ENCODE results near the gene TNFAIP1. TPM values are rescaled to one million over a fixed set of nuclear protein-coding genes. Genes with fewer than 3 reads are reported as not detected.

The TNFAIP1 gene
- total RNA-seq, 4 donors from 2014 or later: 18.2 to 67.1 (median 38.4) TPM

- Histone ChIP-seq H3K27ac (no peak overlapping the region), H3K27me3 (no peaks in the 10 kb centered on the region), H3K9me3 (no peaks in the 10 kb centered on the region), H3K4me3 (no peak overlapping the region), H3K36me3 (no peaks in the 10 kb centered on the region), H3K4me1 (peaks cover 5 to 10% of the 10 kb centered on the region in 2 donors)
- no peak for DNase-seq
- TF ChIP-seq POLR2A (IDR thresholded peaks at IDR 0.05) (no peak), CTCF (IDR thresholded peaks at IDR 0.05) (no peak)
- intact Hi-C loops (cut with DNase I; ENCODE audit: low total_unique reads): no loop called here
These were observed 37.3 kb downstream of the TNFAIP1 start for GRCh38 chr17:28372945-28373274.

GRCh38 chr17:28379814-28380801 is 44.5 kb downstream of the TNFAIP1 start:
- TF ChIP-seq CTCF (IDR thresholded peaks at IDR 0.05) (no peak), POLR2A (IDR thresholded peaks at IDR 0.05) (no peak)
- H3K4me1 ChIP-seq: no peaks in the 10 kb centered on the region
- no peak overlapping the region for H3K27ac ChIP-seq
- intact Hi-C loops (cut with DNase I; ENCODE audit: low total_unique reads): no loop called here
- no peaks in the 10 kb centered on the region for H3K9me3 ChIP-seq
- DNase-seq: no peak
- H3K4me3 ChIP-seq: no peak overlapping the region
- H3K36me3 ChIP-seq: no peaks in the 10 kb centered on the region
- H3K27me3 ChIP-seq: no peaks in the 10 kb centered on the region

GRCh38 chr17:28381141-28381825 is 45.7 kb downstream of the TNFAIP1 start:
- TF ChIP-seq POLR2A (IDR thresholded peaks at IDR 0.05) (no peak), CTCF (IDR thresholded peaks at IDR 0.05) (no peak)
- H3K36me3 ChIP-seq: no peaks in the 10 kb centered on the region

GRCh38 chr17:28384281-28385036 is 48.9 kb downstream of the TNFAIP1 start:
- Histone ChIP-seq H3K4me3 (peak overlapping the region in 1 of 2 donors; percentile 16), H3K27ac (no peak overlapping the region), H3K36me3 (no peaks in the 10 kb centered on the region), H3K4me1 (no peaks in the 10 kb centered on the region), H3K27me3 (no peaks in the 10 kb centered on the region), H3K9me3 (no peaks in the 10 kb centered on the region)
- no peak for DNase-seq
- TF ChIP-seq POLR2A (IDR thresholded peaks at IDR 0.05) (peak in 1 of 2 donors; percentile 40), CTCF (IDR thresholded peaks at IDR 0.05) (no peak)
- intact Hi-C loops (cut with DNase I; ENCODE audit: low total_unique reads): no loop called here

More at GRCh38 chr17:28381141-28381825, 45.7 kb downstream of the TNFAIP1 start:
- no peak overlapping the region for H3K27ac ChIP-seq
- no peak overlapping the region for H3K4me3 ChIP-seq
- DNase-seq: no peak
- H3K27me3 ChIP-seq: no peaks in the 10 kb centered on the region
- intact Hi-C loops (cut with DNase I; ENCODE audit: low total_unique reads): no loop called here
- no peaks in the 10 kb centered on the region for H3K4me1 ChIP-seq
- H3K9me3 ChIP-seq: no peaks in the 10 kb centered on the region
